SK-N-SH (cell line): ENCODE results near the gene PDE4D. TPM values are rescaled to one million over a fixed set of nuclear protein-coding genes. Genes with fewer than 3 reads are reported as not detected.
A peak's percentile ranks its signal among the peaks of the same experiment; 100 is the strongest.

Experiments used
- CTCF ChIA-PET: fragments of 300-600, 350-600 bp; formaldehyde crosslinking; extraction: SDS; loops from one replicate; lab custom pipeline; 2021; lab: Yijun Ruan, JAX
- POLR2A ChIA-PET: fragments of 350-600 bp; sonication (Branson Sonifier 250); formaldehyde crosslinking; extraction: SDS; loops from one replicate; lab custom pipeline; 2020; ENCODE audit warnings: antibody characterized with exemption, inconsistent platforms; lab: Yijun Ruan, JAX
- DNase-seq: peaks from one replicate; pipeline ENCODE4 v3.0.0; 2012
- H2AFZ ChIP-seq: fragments of 200-600 bp; sonication (generic); 2 replicates; pipeline ENCODE4 v1.8.1; 2016; ENCODE audit warnings: antibody characterized with exemption, mild to moderate bottlenecking, low read depth
- H3F3A ChIP-seq: fragments of 200-600 bp; sonication (generic); replicated peaks from 2 replicates; pipeline ENCODE3; 2016; ENCODE audit warnings: antibody characterized with exemption, mild to moderate bottlenecking; ENCODE audit not compliant: insufficient read depth
- H3K27ac ChIP-seq, 2 experiments: fragments of 200-500 bp in 1 of 2; fragments of 200-600 bp in 1 of 2; sonication (Bioruptor generic) in 1 of 2; sonication (generic), shearing (Covaris generic) in 1 of 2; 2 replicates each; pipeline versions ENCODE4 v1.5.1 to v1.6.1; 2014 to 2016; ENCODE audit warnings: low read depth in 2 of 2, inconsistent platforms in 1 of 2, low read length in 1 of 2, mild to moderate bottlenecking in 1 of 2, mixed read lengths in 1 of 2
- H3K27me3 ChIP-seq: fragments of 200-600 bp; sonication (generic), shearing (Covaris generic); 2 replicates; pipeline ENCODE4 v1.6.1; 2016; ENCODE audit warnings: mixed run types; ENCODE audit not compliant: insufficient read depth
- H3K36me3 ChIP-seq, 2 experiments: fragments of 200-500 bp in 1 of 2; fragments of 200-600 bp in 1 of 2; sonication (Bioruptor generic) in 1 of 2; sonication (generic) in 1 of 2; replicated peaks in 1 of 2; 2 replicates each; pipeline versions ENCODE3 to v1.5.1; 2014 to 2016; ENCODE audit warnings: low read length in 1 of 2, mild to moderate bottlenecking in 1 of 2; ENCODE audit not compliant: insufficient read depth in 2 of 2, control insufficient read depth in 1 of 2
- H3K4me1 ChIP-seq, 2 experiments: fragments of 200-500 bp in 1 of 2; fragments of 200-600 bp in 1 of 2; sonication (Bioruptor generic) in 1 of 2; sonication (generic), shearing (Covaris generic) in 1 of 2; 2 replicates each; pipeline versions ENCODE4 v1.5.1 to v1.6.1; 2014 to 2016; ENCODE audit warnings: low read depth in 1 of 2, low read length in 1 of 2, mixed run types in 1 of 2; ENCODE audit not compliant: insufficient read depth in 2 of 2, control insufficient read depth in 1 of 2
- H3K4me2 ChIP-seq: fragments of 200-600 bp; sonication (generic), shearing (Covaris generic); 2 replicates; pipeline ENCODE4 v1.6.1; 2017; ENCODE audit warnings: mixed run types
- H3K4me3 ChIP-seq, 2 experiments: fragments of 200-500 bp in 1 of 2; fragments of 200-600 bp in 1 of 2; sonication (Bioruptor generic) in 1 of 2; sonication (generic), shearing (Covaris generic) in 1 of 2; 2 replicates each; pipeline versions ENCODE4 v1.5.1 to v1.8.1; 2014 to 2016; ENCODE audit warnings: low read depth in 2 of 2, inconsistent platforms in 1 of 2, low read length in 1 of 2, mild to moderate bottlenecking in 1 of 2, mixed read lengths in 1 of 2, moderate library complexity in 1 of 2
- H3K79me2 ChIP-seq: fragments of 200-600 bp; sonication (generic); 2 replicates; pipeline ENCODE4 v1.8.1; 2017; ENCODE audit warnings: mild to moderate bottlenecking; ENCODE audit not compliant: insufficient read depth
- H3K9ac ChIP-seq: fragments of 200-600 bp; sonication (generic); 2 replicates; pipeline ENCODE4 v1.6.1; 2017; ENCODE audit warnings: mixed run types
- H3K9me2 ChIP-seq: fragments of 200-600 bp; sonication (generic); 2 replicates; pipeline ENCODE4 v1.6.1; 2017; ENCODE audit warnings: mixed run types
- H3K9me3 ChIP-seq: fragments of 200-600 bp; sonication (generic); 2 replicates; pipeline ENCODE4 v1.6.1; 2017; ENCODE audit warnings: mixed run types, mild to moderate bottlenecking, moderate library complexity
- H4K20me1 ChIP-seq: fragments of 200-600 bp; sonication (generic); 2 replicates; pipeline ENCODE4 v1.6.1; 2017; ENCODE audit warnings: mild to moderate bottlenecking, mixed run types; ENCODE audit not compliant: insufficient read depth
- ELF1 ChIP-seq: IDR thresholded peaks from 2 replicates; pipeline ENCODE4 v1.4.0; 2012
- EP300 ChIP-seq, 2 experiments: IDR thresholded peaks; 2 replicates each; pipeline versions ENCODE4 v1.4.0 to v1.6.1; 2012; ENCODE audit warnings: borderline replicate concordance in 1 of 2, low read depth in 1 of 2, low read length in 1 of 2
- EZH2phosphoT487 ChIP-seq: fragments of 200-600 bp; sonication (generic); IDR thresholded peaks from 2 replicates; pipeline ENCODE4 v1.6.1; 2017; ENCODE audit warnings: low read depth, mixed run types, mild to moderate bottlenecking, antibody characterized with exemption, moderate library complexity, borderline replicate concordance
- FOSL2 ChIP-seq: IDR thresholded peaks from 2 replicates; pipeline ENCODE4 v1.4.0; 2012; ENCODE audit warnings: low read depth, mild to moderate bottlenecking, moderate library complexity, borderline replicate concordance
- FOXJ3 ChIP-seq: sonication (generic); formaldehyde crosslinking; IDR thresholded peaks from 2 replicates; pipeline ENCODE4 v1.5.1; 2020; ENCODE audit warnings: mild to moderate bottlenecking, missing genetic modification reagents
- FOXM1 ChIP-seq: IDR thresholded peaks from 2 replicates; pipeline ENCODE4 v1.4.0; 2012; ENCODE audit warnings: low read depth, mild to moderate bottlenecking
- GABPA ChIP-seq: IDR thresholded peaks from 2 replicates; pipeline ENCODE4 v1.4.0; 2012; ENCODE audit warnings: low read depth, mild to moderate bottlenecking
- JUND ChIP-seq: IDR thresholded peaks from 2 replicates; pipeline ENCODE4 v1.4.0; 2012
- MAX ChIP-seq: IDR thresholded peaks from 2 replicates; pipeline ENCODE4 v1.4.0; 2012; ENCODE audit warnings: low read depth
- NFIC ChIP-seq: IDR thresholded peaks from 2 replicates; pipeline ENCODE4 v1.4.0; 2012; ENCODE audit warnings: borderline replicate concordance
- NRF1 ChIP-seq: IDR thresholded peaks from 2 replicates; pipeline ENCODE4 v1.6.1; 2012; ENCODE audit warnings: low read depth, mild to moderate bottlenecking, low read length
- PBX3 ChIP-seq: IDR thresholded peaks from 2 replicates; pipeline ENCODE4; 2012
- POLR2AphosphoS5 ChIP-seq: IDR thresholded peaks from 2 replicates; pipeline ENCODE4 v1.6.1; 2012; ENCODE audit warnings: low read depth, low read length
- RAD21 ChIP-seq: IDR thresholded peaks from 2 replicates; pipeline ENCODE4 v1.6.1; 2012; ENCODE audit warnings: mild to moderate bottlenecking, low read length
- RFX5 ChIP-seq: IDR thresholded peaks from 2 replicates; pipeline ENCODE4 v1.6.1; 2012; ENCODE audit warnings: mild to moderate bottlenecking, improper control_type of control experiment, low read length
- SIN3A ChIP-seq: IDR thresholded peaks from 2 replicates; pipeline ENCODE4 v1.6.1; 2012; ENCODE audit warnings: low read depth, mild to moderate bottlenecking, low read length, moderate library complexity, borderline replicate concordance
- SMC3 ChIP-seq: IDR thresholded peaks from 2 replicates; pipeline ENCODE4 v1.6.1; 2012; ENCODE audit warnings: low read depth, low read length, improper control_type of control experiment
- TAF1 ChIP-seq: IDR thresholded peaks from 2 replicates; pipeline ENCODE4 v1.6.1; 2012; ENCODE audit warnings: low read depth, mild to moderate bottlenecking, low read length, moderate library complexity, borderline replicate concordance
- TCF12 ChIP-seq: IDR thresholded peaks from 2 replicates; pipeline ENCODE4 v1.4.0; 2012
- TEAD4 ChIP-seq: IDR thresholded peaks from 2 replicates; pipeline ENCODE4 v1.4.0; 2012; ENCODE audit warnings: mild to moderate bottlenecking, borderline replicate concordance; ENCODE audit not compliant: insufficient read depth
- USF1 ChIP-seq: IDR thresholded peaks from 2 replicates; pipeline ENCODE4 v1.4.0; 2012; ENCODE audit warnings: low read depth, borderline replicate concordance
- USF2 ChIP-seq: fragments of 150-350 bp; IDR thresholded peaks from 2 replicates; pipeline ENCODE4 v1.6.1; 2017; ENCODE audit warnings: antibody characterized with exemption, low read length, low read depth, borderline replicate concordance
- ZBTB33 ChIP-seq: IDR thresholded peaks from 2 replicates; pipeline ENCODE4 v1.4.0; 2012; ENCODE audit warnings: low read depth, borderline replicate concordance
- WGBS: methylation state at CpG from one replicate; pipeline ENCODE4 v1.1.6; 2017; ENCODE audit warnings: low lambda C conversion rate; 5-methylcytosine and 5-hydroxymethylcytosine counted together
- polyA plus RNA-seq, 3 experiments: library from polyadenylated mRNA; depleted of rRNA; stranded (reverse); fragments of >200 nt; gene quantifications; 2 replicates each; pipeline ENCODE4 v1.2.3, GENCODE V29; 2012

The PDE4D gene
- polyA plus RNA-seq, 1 of the 3 experiments (the other 2 are of a cell fraction): 2.4 TPM

GRCh38 chr5:59887274-59887673 lies 6.3 kb downstream of the PDE4D start:
- no peaks in the 10 kb centered on the region for H3K4me1 ChIP-seq
- H3F3A ChIP-seq: no peaks in the 10 kb centered on the region
- 70% methylated on average over 3 of the region's 3 CpGs for WGBS
- no peak for TF ChIP-seq TCF12
- TF ChIP-seq ZBTB33: no peak
- no peak for TF ChIP-seq NRF1
- TF ChIP-seq FOXM1: no peak
- no peak for TF ChIP-seq ELF1
- TF ChIP-seq TAF1: no peak
- TF ChIP-seq POLR2AphosphoS5: no peak
- TF ChIP-seq SIN3A: no peak
- TF ChIP-seq FOXJ3 (CRISPR knock-in tag): no peak
- TF ChIP-seq NFIC: no peak
- no peak for TF ChIP-seq SMC3
- TF ChIP-seq FOSL2: no peak
- TF ChIP-seq EZH2phosphoT487: no peak
- TF ChIP-seq RFX5: no peak
- no peak for TF ChIP-seq MAX
- no peak for TF ChIP-seq GABPA
- no peak for TF ChIP-seq TEAD4
- H3K4me2 ChIP-seq: no peak overlapping the region
- H3K9me3 ChIP-seq: no peaks in the 10 kb centered on the region
- H3K4me3 ChIP-seq: no peak overlapping the region
- no peak overlapping the region for H2AFZ ChIP-seq
- H3K9ac ChIP-seq: no peak overlapping the region
- H3K27me3 ChIP-seq: no peaks in the 10 kb centered on the region; the same call in 1 of the 2 replicates
- H3K27ac ChIP-seq: no peak overlapping the region
- ChIA-PET POLR2A (no interaction called here), CTCF (no interaction called here)
- DNase-seq: no peak
- no peaks in the 10 kb centered on the region for H3K36me3 ChIP-seq
- H3K79me2 ChIP-seq: no peaks in the 10 kb centered on the region
- no peaks in the 10 kb centered on the region for H3K9me2 ChIP-seq
- no peaks in the 10 kb centered on the region for H4K20me1 ChIP-seq

- WGBS: 74% methylated on average over 1 of the region's 1 CpG
- H3K4me2 ChIP-seq: no peak overlapping the region
Measured at GRCh38 chr5:59874675-59875074, 18.9 kb downstream of the PDE4D start.

More at GRCh38 chr5:59874675-59875074, 18.9 kb downstream of the PDE4D start:
- H3F3A ChIP-seq: peaks cover 11% of the 10 kb centered on the region
- no peaks in the 10 kb centered on the region for H4K20me1 ChIP-seq
- H3K4me3 ChIP-seq: no peak overlapping the region
- 0 out of 2 replicates have a peak, but pooled peaks cover 3% of the 10 kb centered on the region for H3K9me2 ChIP-seq
- H3K4me1 ChIP-seq: peaks cover 0 to 11% of the 10 kb centered on the region in 2 experiments; a peak in 1 of 4 replicates
- H3K27me3 ChIP-seq: no peaks in the 10 kb centered on the region
- DNase-seq: no peak
- TF ChIP-seq POLR2AphosphoS5: no peak
- peak; percentile 54 for TF ChIP-seq JUND
- no peak for TF ChIP-seq TAF1
- TF ChIP-seq EP300 (IDR thresholded peaks at IDR 0.05; ENCODE audit: borderline replicate concordance in 1 of 2, low read depth in 1 of 2, low read length in 1 of 2): peak in 1 of 2 experiments; percentile 78; a peak in 2 of 4 replicates
- TF ChIP-seq FOSL2: peak; percentile 33; the same call in 1 of the 2 replicates
- peak; percentile 71 for TF ChIP-seq NFIC
- no peak for TF ChIP-seq USF1
- no peak for TF ChIP-seq MAX
- TF ChIP-seq TEAD4: peak; percentile 57; the same call in 1 of the 2 replicates
- TF ChIP-seq TCF12: peak; percentile 77
- TF ChIP-seq RAD21: no peak
- TF ChIP-seq PBX3: peak; percentile 50
- TF ChIP-seq USF2: no peak
- no peaks in the 10 kb centered on the region for H3K9me3 ChIP-seq
- no peak overlapping the region for H3K9ac ChIP-seq
- H3K36me3 ChIP-seq: no peaks in the 10 kb centered on the region
- no peaks in the 10 kb centered on the region for H3K79me2 ChIP-seq
- H3K27ac ChIP-seq: peak overlapping the region; percentile 52 to 78; a peak in 1 of 4 replicates
- H2AFZ ChIP-seq: no peak overlapping the region
- ChIA-PET CTCF (no interaction called here), POLR2A (no interaction called here)
